Cardiac fibroblast (primary cell): Measurements from ENCODE around the gene BMAL2.
A peak's percentile ranks its signal among the peaks of the same experiment; 100 is the strongest.

Source experiments
- DNase-seq, 2 donors: peaks; one replicate each; pipeline versions ENCODE4 v3.0.0 to v3.0.0-alpha.2; 2010; ENCODE audit warnings: low read depth in 2 of 2
- H3K4me3 ChIP-seq, 2 donors: replicated peaks in 1 of 2; 1 replicate in 1 of 2; 2 replicates in 1 of 2; pipeline ENCODE4 v1.5.1; 2011; ENCODE audit warnings: low read depth in 2 of 2, low read length in 2 of 2, mild to moderate bottlenecking in 2 of 2, moderate library complexity in 1 of 2
- CTCF ChIP-seq: IDR thresholded peaks from one replicate; pipeline ENCODE4 v1.5.1; 2011; ENCODE audit warnings: low read depth, mild to moderate bottlenecking, low read length, inconsistent platforms

BMAL2 gene

GRCh38 chr12:27367078-27367477 lies 34.4 kb downstream of the BMAL2 start:
- TF ChIP-seq CTCF, result no peak
- no peak overlapping the region for H3K4me3 ChIP-seq
- DNase-seq, result peak in 1 of 2 donors; percentile 25

- DNase-seq, result peak in 1 of 2 donors; percentile 68
- TF ChIP-seq CTCF, result no peak
- H3K4me3 ChIP-seq, result no peak overlapping the region
Observed at GRCh38 chr12:27382171-27382795, 49.6 kb downstream of the BMAL2 start.
